Endothelial cell of umbilical vein (primary cell): ENCODE results near the gene SCAF8. TPM values are rescaled to one million over a fixed set of nuclear protein-coding genes. Genes with fewer than 3 reads are reported as not detected.

Experiments
- BruUV-seq: library from RNA; stranded (reverse); fragments of 400-500 nt; replicated peaks from 2 replicates; lab custom pipeline; 2021; lab: Mats Ljungman, UMichigan
- CTCF ChIA-PET: fragments of 300-600, 350-600 bp; sonication (Branson Sonifier 250); formaldehyde crosslinking; loops from one replicate; lab custom pipeline; 2021; ENCODE audit warnings: antibody characterized with exemption, inconsistent platforms; lab: Charles Lee
- POLR2A ChIA-PET: fragments of 300-600, 350-600 bp; sonication (Branson Sonifier 250); formaldehyde crosslinking; loops from one replicate; lab custom pipeline; 2021; ENCODE audit warnings: antibody characterized with exemption, inconsistent platforms; lab: Charles Lee
- DNase-seq: peaks from one replicate; pipeline ENCODE4 v3.0.0-alpha.2; 2011; ENCODE audit warnings: low read depth, low spot score
- FAIRE-seq: peaks from 2 replicates; lab custom pipeline; 2011; peaks lifted over from hg19 to GRCh38; lab: Jason Lieb, UNC
- H2AFZ ChIP-seq: 2 replicates; pipeline ENCODE4 v1.6.0; 2012; ENCODE audit warnings: low read depth, low read length, control low read depth, inconsistent platforms
- H3K27ac ChIP-seq: 2 replicates; pipeline ENCODE4 v1.5.1; 2011; ENCODE audit warnings: low read depth, mild to moderate bottlenecking, control low read depth, low read length, moderate library complexity; ENCODE audit not compliant: insufficient read depth
- H3K27me3 ChIP-seq, 2 experiments: 2 replicates each; pipeline versions ENCODE4 v1.6.0 to v1.6.1; 2011; ENCODE audit warnings: low read length in 2 of 2, mixed read lengths in 1 of 2; ENCODE audit not compliant: control insufficient read depth in 2 of 2, insufficient read depth in 2 of 2
- H3K36me3 ChIP-seq, 2 experiments: 2 replicates in 1 of 2; 3 replicates in 1 of 2; pipeline ENCODE4 v1.5.1; 2011; ENCODE audit warnings: low read length in 2 of 2, mild to moderate bottlenecking in 1 of 2, moderate library complexity in 1 of 2; ENCODE audit not compliant: control insufficient read depth in 2 of 2, insufficient read depth in 2 of 2; ENCODE audit errors: extremely low read depth in 1 of 2
- H3K4me1 ChIP-seq: 3 replicates; pipeline ENCODE4 v1.5.1; 2011; ENCODE audit warnings: mild to moderate bottlenecking, low read length; ENCODE audit not compliant: control insufficient read depth, insufficient read depth; ENCODE audit errors: extremely low read depth
- H3K4me2 ChIP-seq: 2 replicates; pipeline ENCODE4 v1.6.1; 2011; ENCODE audit warnings: low read length, control low read depth, mixed read lengths; ENCODE audit not compliant: insufficient read depth
- H3K4me3 ChIP-seq, 3 experiments: fragments of 200-600 bp in 1 of 3; sonication (generic), shearing (Covaris generic) in 1 of 3; replicated peaks in 1 of 3; 2 replicates each; pipeline ENCODE4 v1.5.1; 2011 to 2016; ENCODE audit warnings: control low read depth in 3 of 3, low read length in 3 of 3, mild to moderate bottlenecking in 2 of 3, inconsistent platforms in 1 of 3, low read depth in 1 of 3, moderate library complexity in 1 of 3; ENCODE audit not compliant: insufficient read depth in 1 of 3
- H3K79me2 ChIP-seq: 2 replicates; pipeline ENCODE4 v1.6.0; 2012; ENCODE audit warnings: low read length, inconsistent platforms; ENCODE audit not compliant: control insufficient read depth, insufficient read depth
- H3K9ac ChIP-seq: replicated peaks from 2 replicates; pipeline ENCODE3; 2011; ENCODE audit warnings: low read length, control low read depth; ENCODE audit not compliant: insufficient read depth; ENCODE audit errors: extremely low read depth
- H3K9me1 ChIP-seq: replicated peaks from 3 replicates; pipeline ENCODE4 v1.6.0; 2011; ENCODE audit warnings: mild to moderate bottlenecking, low read length; ENCODE audit not compliant: control insufficient read depth, insufficient read depth; ENCODE audit errors: extremely low read depth
- H3K9me3 ChIP-seq: replicated peaks from 2 replicates; pipeline ENCODE4 v1.5.1; 2012; ENCODE audit warnings: low read length, inconsistent platforms; ENCODE audit not compliant: control insufficient read depth, insufficient read depth
- H4K20me1 ChIP-seq: replicated peaks from 2 replicates; pipeline ENCODE3; 2011; ENCODE audit warnings: mild to moderate bottlenecking, low read length; ENCODE audit not compliant: control insufficient read depth, insufficient read depth; ENCODE audit errors: extremely low read depth
- CTCF ChIP-seq, 2 donors: IDR thresholded peaks; 1 replicate in 1 of 2; 2 replicates in 1 of 2; pipeline ENCODE4 v1.5.1; 2011; ENCODE audit warnings: low read length in 2 of 2, mild to moderate bottlenecking in 2 of 2, moderate library complexity in 2 of 2, control low read depth in 1 of 2, inconsistent platforms in 1 of 2, low read depth in 1 of 2; ENCODE audit not compliant: insufficient read depth in 1 of 2; ENCODE audit errors: extremely low read depth in 1 of 2
- EZH2 ChIP-seq: IDR thresholded peaks from 2 replicates; pipeline ENCODE4 v1.6.1; 2012; ENCODE audit warnings: borderline replicate concordance, low read depth, mild to moderate bottlenecking, moderate library complexity, low read length, inconsistent platforms; ENCODE audit not compliant: severe bottlenecking
- JUN ChIP-seq: IDR thresholded peaks from 2 replicates; pipeline ENCODE4 v1.6.1; 2011; ENCODE audit warnings: borderline replicate concordance, low read depth; ENCODE audit not compliant: insufficient read length, insufficient read depth
- MYC ChIP-seq: IDR thresholded peaks from one replicate; pipeline ENCODE4 v1.6.1; 2011; ENCODE audit warnings: mild to moderate bottlenecking, low read depth, low read length
- POLR2AphosphoS5 ChIP-seq: IDR thresholded peaks from 2 replicates; pipeline ENCODE4 v1.6.1; 2012; ENCODE audit warnings: low read depth, mild to moderate bottlenecking, control low read depth, low read length, moderate library complexity; ENCODE audit not compliant: insufficient read depth
- dilution Hi-C: fragments of 300-500 bp; cut with MboI; formaldehyde crosslinking; loops from one replicate; pipeline ENCODE4 v1.15.0; 2019; ENCODE audit warnings: low sequenced_read_pairs; ENCODE audit not compliant: extremely low pct_ligation_motif_present
- intact Hi-C: fragments of 100-400 bp; cut with micrococcal nuclease; formaldehyde crosslinking; loops from one replicate; pipeline ENCODE4 v1.10.0; 2022
- polyA plus RNA-seq, 4 experiments: library from polyadenylated mRNA; depleted of rRNA in 3 of 4; stranded (reverse) in 3 of 4; unstranded in 1 of 4; fragments of >200 nt; gene quantifications; 2 replicates each; pipeline versions ENCODE4 v1.2.1 to v1.2.3, GENCODE V29; 2011 to 2012; ENCODE audit warnings: missing spikeins in 1 of 4
- total RNA-seq: library from RNA; stranded (reverse); gene quantifications from 2 replicates; pipeline ENCODE4 v1.2.3, GENCODE V29; 2021
- TF ChIP-seq, protein P1 (sequence below): IDR thresholded peaks from 2 replicates; pipeline ENCODE4 v1.6.1; 2011; ENCODE audit not compliant: insufficient read depth, insufficient read length

Gene SCAF8
- total and polyA plus RNA-seq, 2 donors (not counting 3 experiments of a cell fraction or from before 2014, with no cell fraction given) = 11.7 to 37.8 TPM

GRCh38 chr6:154709621-154710020, 23.6 kb upstream of the SCAF8 start:
- no peak overlapping the region for H3K4me3 ChIP-seq
- intact Hi-C loops (no loop called here), dilution Hi-C loops (no loop called here)
- no peaks in the 10 kb centered on the region for H3K79me2 ChIP-seq
- BruUV-seq = no TSS peak
- no peaks in the 10 kb centered on the region for H3K36me3 ChIP-seq
- H3K9ac ChIP-seq = no peak overlapping the region
- TF ChIP-seq, protein P1, sequence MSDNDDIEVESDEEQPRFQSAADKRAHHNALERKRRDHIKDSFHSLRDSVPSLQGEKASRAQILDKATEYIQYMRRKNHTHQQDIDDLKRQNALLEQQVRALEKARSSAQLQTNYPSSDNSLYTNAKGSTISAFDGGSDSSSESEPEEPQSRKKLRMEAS = no peak
- TF ChIP-seq POLR2AphosphoS5 (no peak), EZH2 (no peak), MYC (no peak), JUN (no peak), CTCF (IDR thresholded peaks at IDR 0.05; ENCODE audit: extremely low read depth in 1 of 2, insufficient read depth in 1 of 2, low read depth in 1 of 2, low read length in 2 of 2) (no peak)
- peaks cover 0 to 6% of the 10 kb centered on the region in 2 experiments for H3K27me3 ChIP-seq
- peaks cover 3% of the 10 kb centered on the region for H3K4me1 ChIP-seq
- DNase-seq (peak; percentile 64), FAIRE-seq (no peak)
- H2AFZ ChIP-seq = no peak overlapping the region
- no peak overlapping the region for H3K27ac ChIP-seq
- H3K9me1 ChIP-seq = no peaks in the 10 kb centered on the region
- POLR2A ChIA-PET = no interaction called here
- no peaks in the 10 kb centered on the region for H4K20me1 ChIP-seq
- CTCF ChIA-PET = interaction anchor here (1.8 kb wide), 1 partner anchor 34 kb away, joined by 8 read pairs; no protein-coding TSS in a partner anchor
- no peak overlapping the region for H3K4me2 ChIP-seq
- no peaks in the 10 kb centered on the region for H3K9me3 ChIP-seq
